ENCODE results near the gene CREB3L2. TPM values are rescaled to one million over a fixed set of nuclear protein-coding genes. Genes with fewer than 3 reads are reported as not detected.
"Not testable (repeated sequence)": the region's sequence is repeated elsewhere in the genome, so short reads cannot be mapped to it uniquely, and the experiment has no call there.

The CREB3L2 gene
- total RNA-seq, 2 experiments from 2014 or later, result 42.2 to 44.7 TPM

- Mint-ChIP-seq H3K27me3 (no peaks in the 10 kb centered on the region), H3K4me1 (peaks cover 13% of the 10 kb centered on the region), H3K36me3 (ENCODE audit: low read depth) (peaks cover 43% of the 10 kb centered on the region), H3K27ac (no peak overlapping the region), H3K4me3 (no peak overlapping the region), H3K9me3 (peaks cover 17% of the 10 kb centered on the region)
- DNase-seq, result no peak
- CTCF ChIA-PET, result interaction anchor here (1.1 to 1.2 kb wide), 2 partner anchors 11 to 25 kb away, joined by 4 read pairs; no protein-coding TSS in a partner anchor
- POLR2A ChIA-PET, result no interaction called here
Measured at GRCh38 chr7:137984181-137985041, 17.5 kb downstream of the CREB3L2 start.

- no peak overlapping the region for H3K27ac Mint-ChIP-seq
- H3K4me3 Mint-ChIP-seq, result no peak overlapping the region
- ChIA-PET CTCF (interaction anchor here (1.1 to 1.2 kb wide), 2 partner anchors 12 to 25 kb away, joined by 4 read pairs; no protein-coding TSS in a partner anchor), POLR2A (no interaction called here)
- no peaks in the 10 kb centered on the region for H3K27me3 Mint-ChIP-seq
- H3K9me3 Mint-ChIP-seq, result peaks cover 17% of the 10 kb centered on the region
- no peak for DNase-seq
- H3K36me3 Mint-ChIP-seq (ENCODE audit: low read depth), result peaks cover 49% of the 10 kb centered on the region
- H3K4me1 Mint-ChIP-seq, result peaks cover 13% of the 10 kb centered on the region
Measured at GRCh38 chr7:137983323-137984008, 18.4 kb downstream of the CREB3L2 start.

GRCh38 chr7:137982394-137982793 lies 19.5 kb downstream of the CREB3L2 start:
- peaks cover 52% of the 10 kb centered on the region for H3K36me3 Mint-ChIP-seq (ENCODE audit: low read depth)
- not testable (repeated sequence) for H3K4me3 Mint-ChIP-seq, H3K27me3 Mint-ChIP-seq, H3K4me1 Mint-ChIP-seq, DNase-seq, H3K27ac Mint-ChIP-seq
- ChIA-PET CTCF (interaction anchor here (1.4 kb wide), 1 partner anchor 21 kb away, joined by 3 read pairs; no protein-coding TSS in a partner anchor), POLR2A (interaction anchor here (1.0 kb wide), 1 partner anchor 20 kb away, joined by 3 read pairs; the partner anchor contains the start of gene CREB3L2)
- H3K9me3 Mint-ChIP-seq, result peaks cover 17% of the 10 kb centered on the region

GRCh38 chr7:137981668-137982067 lies 20.2 kb downstream of the CREB3L2 start:
- H3K27me3 Mint-ChIP-seq, result no peaks in the 10 kb centered on the region
- H3K36me3 Mint-ChIP-seq (ENCODE audit: low read depth), result peaks cover 52% of the 10 kb centered on the region
- DNase-seq, result no peak
- H3K27ac Mint-ChIP-seq, result no peak overlapping the region
- H3K9me3 Mint-ChIP-seq, result peaks cover 17% of the 10 kb centered on the region
- no peaks in the 10 kb centered on the region for H3K4me1 Mint-ChIP-seq
- H3K4me3 Mint-ChIP-seq, result no peak overlapping the region
- ChIA-PET POLR2A (interaction anchor here (1.0 kb wide), 1 partner anchor 20 kb away, joined by 3 read pairs; the partner anchor contains the start of gene CREB3L2), CTCF (interaction anchor here (1.4 kb wide), 1 partner anchor 21 kb away, joined by 3 read pairs; no protein-coding TSS in a partner anchor)

- Mint-ChIP-seq H3K4me3 (no peak overlapping the region), H3K9me3 (peaks cover 17% of the 10 kb centered on the region), H3K4me1 (no peaks in the 10 kb centered on the region), H3K27me3 (no peaks in the 10 kb centered on the region), H3K27ac (no peak overlapping the region), H3K36me3 (ENCODE audit: low read depth) (peaks cover 52% of the 10 kb centered on the region)
- POLR2A ChIA-PET, result interaction anchor here (1.0 kb wide), 1 partner anchor 21 kb away, joined by 3 read pairs; the partner anchor contains the start of gene CREB3L2
- CTCF ChIA-PET, result interaction anchor here (1.4 kb wide), 1 partner anchor 22 kb away, joined by 3 read pairs; no protein-coding TSS in a partner anchor
- DNase-seq, result no peak
Measured at GRCh38 chr7:137981175-137981574, 20.7 kb downstream of the CREB3L2 start.

GRCh38 chr7:137980308-137980707 lies 21.6 kb downstream of the CREB3L2 start:
- CTCF ChIA-PET, result no interaction called here
- H3K4me1 Mint-ChIP-seq, result no peaks in the 10 kb centered on the region
- H3K36me3 Mint-ChIP-seq (ENCODE audit: low read depth), result peaks cover 52% of the 10 kb centered on the region

GRCh38 chr7:137978464-137979237 lies 23.2 kb downstream of the CREB3L2 start:
- H3K4me1 Mint-ChIP-seq, result no peaks in the 10 kb centered on the region
- no peaks in the 10 kb centered on the region for H3K27me3 Mint-ChIP-seq
- POLR2A ChIA-PET, result no interaction called here
- DNase-seq, result no peak
- CTCF ChIA-PET, result no interaction called here
- H3K36me3 Mint-ChIP-seq (ENCODE audit: low read depth), result peaks cover 37% of the 10 kb centered on the region
- peaks cover 17% of the 10 kb centered on the region for H3K9me3 Mint-ChIP-seq
- no peak overlapping the region for H3K4me3 Mint-ChIP-seq
- H3K27ac Mint-ChIP-seq, result no peak overlapping the region

More at GRCh38 chr7:137980308-137980707, 21.6 kb downstream of the CREB3L2 start:
- Mint-ChIP-seq H3K27ac (no peak overlapping the region), H3K9me3 (peaks cover 17% of the 10 kb centered on the region), H3K27me3 (no peaks in the 10 kb centered on the region), H3K4me3 (no peak overlapping the region)
- DNase-seq, result no peak
- POLR2A ChIA-PET, result interaction anchor here (0.8 kb wide), 1 partner anchor 22 kb away, joined by 3 read pairs; the partner anchor contains the start of gene CREB3L2

- CTCF ChIA-PET, result no interaction called here
- Mint-ChIP-seq H3K4me1 (no peaks in the 10 kb centered on the region), H3K36me3 (ENCODE audit: low read depth) (peaks cover 22% of the 10 kb centered on the region)
Measured at GRCh38 chr7:137977173-137977572, 24.7 kb downstream of the CREB3L2 start.

GRCh38 chr7:137976696-137977095 lies 25.2 kb downstream of the CREB3L2 start:
- Mint-ChIP-seq H3K36me3 (ENCODE audit: low read depth) (peaks cover 22% of the 10 kb centered on the region), H3K27ac (no peak overlapping the region), H3K4me1 (no peaks in the 10 kb centered on the region), H3K4me3 (no peak overlapping the region), H3K27me3 (no peaks in the 10 kb centered on the region), H3K9me3 (peaks cover 5% of the 10 kb centered on the region)
- CTCF ChIA-PET, result no interaction called here
- no peak for DNase-seq
- POLR2A ChIA-PET, result no interaction called here

More at GRCh38 chr7:137977173-137977572, 24.7 kb downstream of the CREB3L2 start:
- Mint-ChIP-seq H3K27ac (no peak overlapping the region), H3K27me3 (no peaks in the 10 kb centered on the region), H3K4me3 (no peak overlapping the region), H3K9me3 (peaks cover 5% of the 10 kb centered on the region)
- POLR2A ChIA-PET, result no interaction called here
- no peak for DNase-seq

GRCh38 chr7:137976232-137976631 lies 25.7 kb downstream of the CREB3L2 start:
- no peaks in the 10 kb centered on the region for H3K4me1 Mint-ChIP-seq
- H3K36me3 Mint-ChIP-seq (ENCODE audit: low read depth), result peaks cover 21% of the 10 kb centered on the region
- no peak overlapping the region for H3K27ac Mint-ChIP-seq
- H3K4me3 Mint-ChIP-seq, result no peak overlapping the region
- H3K9me3 Mint-ChIP-seq, result peaks cover 4% of the 10 kb centered on the region
- CTCF ChIA-PET, result no interaction called here
- no peaks in the 10 kb centered on the region for H3K27me3 Mint-ChIP-seq
- POLR2A ChIA-PET, result no interaction called here
- DNase-seq, result no peak

GRCh38 chr7:137975768-137976167 lies 26.1 kb downstream of the CREB3L2 start:
- Mint-ChIP-seq H3K36me3 (ENCODE audit: low read depth) (peaks cover 16% of the 10 kb centered on the region), H3K4me1 (no peaks in the 10 kb centered on the region), H3K4me3 (no peak overlapping the region), H3K9me3 (peaks cover 1% of the 10 kb centered on the region), H3K27ac (no peak overlapping the region), H3K27me3 (no peaks in the 10 kb centered on the region)
- ChIA-PET CTCF (no interaction called here), POLR2A (no interaction called here)
- DNase-seq, result no peak

- Mint-ChIP-seq H3K27me3 (no peaks in the 10 kb centered on the region), H3K9me3 (no peaks in the 10 kb centered on the region), H3K4me1 (no peaks in the 10 kb centered on the region), H3K4me3 (no peak overlapping the region), H3K36me3 (ENCODE audit: low read depth) (peaks cover 13% of the 10 kb centered on the region), H3K27ac (no peak overlapping the region)
- CTCF ChIA-PET, result interaction anchor here (0.9 kb wide), 1 partner anchor 33 kb away, joined by 4 read pairs; no protein-coding TSS in a partner anchor
- DNase-seq, result no peak
- POLR2A ChIA-PET, result no interaction called here
Measured at GRCh38 chr7:137975221-137975620, 26.7 kb downstream of the CREB3L2 start.

Data from activated CD4-positive, alpha-beta memory T cell treated with anti-CD3 and anti-CD28 coated beads, Interleukin-2, amount 10 ng/mL, durations not matched to agents 7 days and 5 days (primary cell).